ENCODE results near the gene CAMK2D.

GRCh38 chr4:113603911-113604310, 157.6 kb downstream of the CAMK2D start:
- TF ChIP-seq CTCF (conservative IDR thresholded peaks at IDR 0.05; ENCODE audit: low read depth in 2 of 2) (no peak), JUNB (IDR thresholded peaks at IDR 0.05; ENCODE audit: unreplicated experiment) (no peak), POLR2AphosphoS5 (IDR thresholded peaks at IDR 0.05; ENCODE audit: low read depth) (no peak), EZH2 (IDR thresholded peaks at IDR 0.05; ENCODE audit: low read depth, unreplicated experiment) (no peak), EZH2phosphoT487 (IDR thresholded peaks at IDR 0.05; ENCODE audit: unreplicated experiment) (no peak), ZNF114 (CRISPR knock-in tag; IDR thresholded peaks at IDR 0.05) (no peak)
- TF ChIP-seq, protein P1, sequence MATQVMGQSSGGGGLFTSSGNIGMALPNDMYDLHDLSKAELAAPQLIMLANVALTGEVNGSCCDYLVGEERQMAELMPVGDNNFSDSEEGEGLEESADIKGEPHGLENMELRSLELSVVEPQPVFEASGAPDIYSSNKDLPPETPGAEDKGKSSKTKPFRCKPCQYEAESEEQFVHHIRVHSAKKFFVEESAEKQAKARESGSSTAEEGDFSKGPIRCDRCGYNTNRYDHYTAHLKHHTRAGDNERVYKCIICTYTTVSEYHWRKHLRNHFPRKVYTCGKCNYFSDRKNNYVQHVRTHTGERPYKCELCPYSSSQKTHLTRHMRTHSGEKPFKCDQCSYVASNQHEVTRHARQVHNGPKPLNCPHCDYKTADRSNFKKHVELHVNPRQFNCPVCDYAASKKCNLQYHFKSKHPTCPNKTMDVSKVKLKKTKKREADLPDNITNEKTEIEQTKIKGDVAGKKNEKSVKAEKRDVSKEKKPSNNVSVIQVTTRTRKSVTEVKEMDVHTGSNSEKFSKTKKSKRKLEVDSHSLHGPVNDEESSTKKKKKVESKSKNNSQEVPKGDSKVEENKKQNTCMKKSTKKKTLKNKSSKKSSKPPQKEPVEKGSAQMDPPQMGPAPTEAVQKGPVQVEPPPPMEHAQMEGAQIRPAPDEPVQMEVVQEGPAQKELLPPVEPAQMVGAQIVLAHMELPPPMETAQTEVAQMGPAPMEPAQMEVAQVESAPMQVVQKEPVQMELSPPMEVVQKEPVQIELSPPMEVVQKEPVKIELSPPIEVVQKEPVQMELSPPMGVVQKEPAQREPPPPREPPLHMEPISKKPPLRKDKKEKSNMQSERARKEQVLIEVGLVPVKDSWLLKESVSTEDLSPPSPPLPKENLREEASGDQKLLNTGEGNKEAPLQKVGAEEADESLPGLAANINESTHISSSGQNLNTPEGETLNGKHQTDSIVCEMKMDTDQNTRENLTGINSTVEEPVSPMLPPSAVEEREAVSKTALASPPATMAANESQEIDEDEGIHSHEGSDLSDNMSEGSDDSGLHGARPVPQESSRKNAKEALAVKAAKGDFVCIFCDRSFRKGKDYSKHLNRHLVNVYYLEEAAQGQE (IDR thresholded peaks at IDR 0.05; ENCODE audit: unreplicated experiment): no peak
